Glutamatergic neuron (in vitro differentiated cells): ENCODE results near the gene RNF115. TPM values are rescaled to one million over a fixed set of nuclear protein-coding genes. Genes with fewer than 3 reads are reported as not detected.

Experiments used
- DNase-seq: peaks from one replicate; pipeline ENCODE4 v3.0.0; 2022
- H3K27ac Mint-ChIP-seq: one replicate; pipeline ENCODE4 v1.8.0; 2020; ENCODE audit warnings: mild to moderate bottlenecking, mixed read lengths, inconsistent platforms; ENCODE audit not compliant: unreplicated experiment
- H3K27me3 Mint-ChIP-seq: one replicate; pipeline ENCODE4 v1.8.0; 2020; ENCODE audit warnings: mild to moderate bottlenecking, moderate library complexity, mixed read lengths, inconsistent platforms; ENCODE audit not compliant: unreplicated experiment
- H3K36me3 Mint-ChIP-seq: one replicate; pipeline ENCODE4 v1.8.0; 2020; ENCODE audit warnings: mild to moderate bottlenecking, mixed read lengths, inconsistent platforms; ENCODE audit not compliant: unreplicated experiment
- H3K4me1 Mint-ChIP-seq: one replicate; pipeline ENCODE4 v1.8.0; 2020; ENCODE audit warnings: mild to moderate bottlenecking, low read depth, mixed read lengths, inconsistent platforms; ENCODE audit not compliant: unreplicated experiment
- H3K4me3 Mint-ChIP-seq: one replicate; pipeline ENCODE4 v1.8.0; 2020; ENCODE audit warnings: mild to moderate bottlenecking, mixed read lengths, inconsistent platforms; ENCODE audit not compliant: unreplicated experiment
- H3K9me3 Mint-ChIP-seq: one replicate; pipeline ENCODE4 v1.8.0; 2020; ENCODE audit warnings: mild to moderate bottlenecking, moderate library complexity, mixed read lengths, inconsistent platforms; ENCODE audit not compliant: unreplicated experiment
- total RNA-seq: library from RNA; stranded (reverse); fragmentation: NEBNext Ultra II Directional; extraction: Animal tissue kit (Norgen Biotek cat#: 25700); gene quantifications from one replicate; pipeline ENCODE4 v1.2.1, GENCODE V29; 2021; ENCODE audit not compliant: unreplicated experiment
- TF ChIP-seq, protein P1 (sequence below): fragments of 200-600 bp; sonication (generic); IDR thresholded peaks from one replicate; pipeline ENCODE4 v1.5.0; 2021; ENCODE audit not compliant: partially characterized antibody, unreplicated experiment

Gene RNF115
- total RNA-seq, 1 donor from 2014 or later = 20.5 TPM

DNA sequence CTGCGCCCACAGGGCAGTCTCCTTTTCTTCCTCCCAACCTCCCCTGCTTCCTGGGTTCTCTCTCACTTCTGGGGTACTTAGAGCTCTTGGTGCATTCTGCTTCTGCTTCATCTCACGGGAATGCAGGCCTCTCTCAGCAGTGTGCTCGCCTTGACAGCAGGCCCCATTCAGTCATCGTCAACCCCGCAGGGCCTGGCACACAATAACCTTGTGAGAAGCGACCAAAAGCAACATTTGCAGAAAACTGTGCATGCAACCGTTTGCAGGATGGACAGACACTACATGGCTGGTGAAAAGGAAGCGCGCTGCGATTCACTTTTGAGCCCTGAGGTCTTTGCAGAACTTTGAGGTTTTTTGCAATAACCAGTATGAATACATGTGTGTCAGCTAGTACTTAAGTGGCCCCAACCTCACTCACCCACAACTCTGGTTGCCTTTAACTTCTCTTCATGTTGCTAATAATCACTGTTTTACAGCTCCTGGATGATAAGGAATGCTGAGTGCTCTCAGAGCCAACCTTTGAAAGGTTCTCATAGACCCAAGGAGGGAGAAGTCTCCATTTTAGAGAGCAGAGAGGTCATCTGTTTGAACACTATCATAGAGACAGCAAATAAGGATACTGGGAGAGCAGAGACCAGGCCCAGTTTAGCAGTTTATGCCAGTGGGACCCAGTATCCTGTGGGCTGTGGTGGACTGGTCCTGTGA is 107.1 kb downstream of the RNF115 start:
- peaks cover 10% of the 10 kb centered on the region for H3K27me3 Mint-ChIP-seq
- peaks cover 16% of the 10 kb centered on the region for H3K4me1 Mint-ChIP-seq
- no peak overlapping the region for H3K27ac Mint-ChIP-seq
- no peak overlapping the region for H3K4me3 Mint-ChIP-seq
- DNase-seq = no peak
- peaks cover 5% of the 10 kb centered on the region for H3K9me3 Mint-ChIP-seq
- no peaks in the 10 kb centered on the region for H3K36me3 Mint-ChIP-seq
- TF ChIP-seq, protein P1, sequence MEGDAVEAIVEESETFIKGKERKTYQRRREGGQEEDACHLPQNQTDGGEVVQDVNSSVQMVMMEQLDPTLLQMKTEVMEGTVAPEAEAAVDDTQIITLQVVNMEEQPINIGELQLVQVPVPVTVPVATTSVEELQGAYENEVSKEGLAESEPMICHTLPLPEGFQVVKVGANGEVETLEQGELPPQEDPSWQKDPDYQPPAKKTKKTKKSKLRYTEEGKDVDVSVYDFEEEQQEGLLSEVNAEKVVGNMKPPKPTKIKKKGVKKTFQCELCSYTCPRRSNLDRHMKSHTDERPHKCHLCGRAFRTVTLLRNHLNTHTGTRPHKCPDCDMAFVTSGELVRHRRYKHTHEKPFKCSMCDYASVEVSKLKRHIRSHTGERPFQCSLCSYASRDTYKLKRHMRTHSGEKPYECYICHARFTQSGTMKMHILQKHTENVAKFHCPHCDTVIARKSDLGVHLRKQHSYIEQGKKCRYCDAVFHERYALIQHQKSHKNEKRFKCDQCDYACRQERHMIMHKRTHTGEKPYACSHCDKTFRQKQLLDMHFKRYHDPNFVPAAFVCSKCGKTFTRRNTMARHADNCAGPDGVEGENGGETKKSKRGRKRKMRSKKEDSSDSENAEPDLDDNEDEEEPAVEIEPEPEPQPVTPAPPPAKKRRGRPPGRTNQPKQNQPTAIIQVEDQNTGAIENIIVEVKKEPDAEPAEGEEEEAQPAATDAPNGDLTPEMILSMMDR = no peak

DNA sequence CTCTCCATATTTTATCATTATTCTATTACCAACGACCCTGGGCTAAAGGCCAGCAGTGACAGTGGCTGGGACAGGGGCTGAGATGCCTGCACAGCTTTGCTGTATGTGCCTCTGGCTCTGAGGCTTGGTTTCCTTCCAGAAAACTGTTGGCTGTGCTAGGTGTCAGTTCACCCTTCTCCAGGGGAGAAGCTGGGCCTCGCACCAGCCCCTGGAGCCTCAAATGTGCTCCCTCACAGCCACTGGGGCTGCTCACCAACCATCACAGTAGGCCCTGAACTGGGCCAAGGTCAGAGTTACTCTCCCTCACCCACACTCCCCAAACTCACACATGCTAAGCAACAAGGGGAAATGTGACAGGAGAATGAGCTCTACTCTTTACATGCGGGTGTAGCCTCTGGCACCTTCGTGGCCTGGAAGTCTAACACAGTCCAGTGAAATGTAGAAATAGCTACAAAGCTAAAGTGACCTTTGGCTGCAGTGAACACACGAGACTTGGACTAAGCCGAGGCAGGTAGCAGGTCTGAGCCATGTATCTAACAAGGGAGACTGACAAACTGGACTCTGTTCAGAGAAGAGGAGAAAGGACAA is 109.3 kb downstream of the RNF115 start:
- TF ChIP-seq, protein P1 = no peak
- H3K4me1 Mint-ChIP-seq = peaks cover 10% of the 10 kb centered on the region
- DNase-seq = no peak
- no peaks in the 10 kb centered on the region for H3K36me3 Mint-ChIP-seq
- H3K9me3 Mint-ChIP-seq = peaks cover 2% of the 10 kb centered on the region
- no peak overlapping the region for H3K4me3 Mint-ChIP-seq
- peaks cover under 1% of the 10 kb centered on the region for H3K27me3 Mint-ChIP-seq
- no peak overlapping the region for H3K27ac Mint-ChIP-seq

DNA sequence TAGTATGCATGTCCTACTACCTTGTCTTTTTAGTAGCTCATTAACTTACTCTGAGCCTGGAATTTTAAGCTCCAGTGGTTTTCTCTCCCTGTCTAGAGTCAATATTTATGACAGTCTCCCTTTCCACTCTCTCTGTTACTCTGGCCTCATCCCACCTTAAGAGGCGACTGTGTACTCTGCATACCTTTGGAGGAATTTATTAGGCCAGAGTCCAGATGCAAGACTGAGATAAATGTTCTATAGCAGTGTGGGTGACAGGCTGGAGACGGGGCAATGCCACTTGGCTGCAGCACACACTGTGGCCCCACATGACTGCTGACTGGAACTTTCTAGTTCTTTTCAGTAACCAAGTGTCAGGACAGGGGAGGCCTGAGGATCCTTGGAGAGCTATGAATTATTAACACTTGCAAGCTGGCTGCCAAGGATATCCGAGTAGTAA is 112.7 kb downstream of the RNF115 start:
- no peak overlapping the region for H3K27ac Mint-ChIP-seq
- DNase-seq = no peak
- peaks cover 4% of the 10 kb centered on the region for H3K4me1 Mint-ChIP-seq
- H3K27me3 Mint-ChIP-seq = peaks cover 2% of the 10 kb centered on the region
- no peak overlapping the region for H3K4me3 Mint-ChIP-seq
- H3K9me3 Mint-ChIP-seq = no peaks in the 10 kb centered on the region
- H3K36me3 Mint-ChIP-seq = no peaks in the 10 kb centered on the region
- TF ChIP-seq, protein P1 = no peak

DNA sequence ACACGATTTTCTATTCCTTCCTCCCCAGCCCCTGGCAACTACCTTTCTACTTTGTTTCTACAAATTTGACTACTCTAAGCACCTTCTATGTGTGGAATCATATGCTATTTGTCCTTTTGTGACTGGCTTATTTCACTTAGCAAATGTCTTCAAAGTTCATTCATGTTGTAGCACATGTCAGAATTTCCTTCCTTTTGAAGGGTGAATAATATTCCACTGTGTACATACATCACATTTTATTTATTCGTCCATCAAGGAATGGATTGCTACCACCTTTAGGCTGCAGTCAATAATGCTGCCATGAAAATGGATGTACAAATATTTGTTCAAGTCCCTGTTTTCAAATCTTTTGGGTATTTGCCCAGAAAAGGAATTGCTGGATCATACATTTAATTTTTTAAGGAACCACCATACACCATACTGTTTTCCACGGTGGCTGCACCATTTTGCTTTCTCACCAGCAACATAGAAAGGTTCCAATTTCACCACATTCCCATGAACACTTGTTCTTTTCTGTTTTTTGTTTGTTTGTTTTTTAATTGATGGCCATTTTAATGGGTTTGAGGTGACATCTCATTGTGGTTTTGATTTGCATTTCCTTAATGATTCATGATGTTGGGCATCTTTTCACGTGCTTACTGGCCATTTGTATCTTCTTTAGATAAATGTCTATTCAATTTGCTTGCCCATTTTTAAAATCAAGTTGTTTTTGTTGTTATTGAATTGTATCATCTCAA is 113.4 kb downstream of the RNF115 start:
- Mint-ChIP-seq H3K9me3 (no peaks in the 10 kb centered on the region), H3K4me3 (no peak overlapping the region), H3K4me1 (peaks cover 2% of the 10 kb centered on the region), H3K27me3 (peaks cover 2% of the 10 kb centered on the region), H3K27ac (no peak overlapping the region), H3K36me3 (no peaks in the 10 kb centered on the region)
- TF ChIP-seq, protein P1 = no peak
- DNase-seq = no peak
